Activated CD4-positive, alpha-beta T cell treated with anti-CD3 and anti-CD28 coated beads, Interleukin-2, amount 10 ng/mL, durations not matched to agents 24 days and 14 days (primary cell): Measurements from ENCODE around the gene MAP10. TPM values are rescaled to one million over a fixed set of nuclear protein-coding genes. Genes with fewer than 3 reads are reported as not detected.

Source experiments
- DNase-seq: peaks from one replicate; pipeline ENCODE4 v3.0.0; 2022
- H3K27ac Mint-ChIP-seq: one replicate; pipeline ENCODE4 v1.8.0; 2022; ENCODE audit warnings: mild to moderate bottlenecking, mixed read lengths
- H3K27me3 Mint-ChIP-seq: one replicate; pipeline ENCODE4 v1.8.0; 2022; ENCODE audit warnings: mixed read lengths
- H3K36me3 Mint-ChIP-seq: one replicate; pipeline ENCODE4 v1.8.0; 2022; ENCODE audit warnings: low read depth, mild to moderate bottlenecking, mixed read lengths
- H3K4me1 Mint-ChIP-seq: one replicate; pipeline ENCODE4 v1.8.0; 2021; ENCODE audit warnings: mixed read lengths
- H3K4me3 Mint-ChIP-seq: one replicate; pipeline ENCODE4 v1.8.0; 2022; ENCODE audit warnings: mild to moderate bottlenecking, moderate library complexity, mixed read lengths
- H3K9me3 Mint-ChIP-seq: one replicate; pipeline ENCODE4 v1.8.0; 2021; ENCODE audit warnings: mixed read lengths
- intact Hi-C: fragments of 100-400 bp; cut with micrococcal nuclease; formaldehyde crosslinking; loops from one replicate; pipeline ENCODE4 v1.15.1; 2023
- total RNA-seq: library from RNA; stranded (reverse); gene quantifications from 2 replicates; pipeline ENCODE4 v1.2.3, GENCODE V29; 2022

Gene MAP10
- total RNA-seq, 1 donor from 2014 or later, result 2.7 TPM

- Mint-ChIP-seq H3K9me3 (no peaks in the 10 kb centered on the region), H3K36me3 (no peaks in the 10 kb centered on the region), H3K27ac (no peak overlapping the region), H3K4me3 (no peak overlapping the region), H3K27me3 (peaks cover 21% of the 10 kb centered on the region), H3K4me1 (no peaks in the 10 kb centered on the region)
- intact Hi-C loops, result no loop called here
- DNase-seq, result no peak
Observed at GRCh38 chr1:232853994-232854797, 49.0 kb downstream of the MAP10 start.

GRCh38 chr1:232854798-232855159 is 49.6 kb downstream of the MAP10 start:
- Mint-ChIP-seq H3K27ac (no peak overlapping the region), H3K27me3 (peaks cover 25% of the 10 kb centered on the region), H3K4me3 (no peak overlapping the region), H3K36me3 (no peaks in the 10 kb centered on the region), H3K9me3 (no peaks in the 10 kb centered on the region), H3K4me1 (no peaks in the 10 kb centered on the region)
- intact Hi-C loops, result no loop called here
- no peak for DNase-seq

GRCh38 chr1:232856541-232856940 is 51.3 kb downstream of the MAP10 start:
- H3K27me3 Mint-ChIP-seq, result peaks cover 27% of the 10 kb centered on the region
- intact Hi-C loops, result no loop called here
- H3K9me3 Mint-ChIP-seq, result no peaks in the 10 kb centered on the region
- H3K27ac Mint-ChIP-seq, result no peak overlapping the region
- DNase-seq, result no peak
- H3K4me1 Mint-ChIP-seq, result no peaks in the 10 kb centered on the region
- no peaks in the 10 kb centered on the region for H3K36me3 Mint-ChIP-seq
- no peak overlapping the region for H3K4me3 Mint-ChIP-seq

Other genes with a start within 250 kb of the MAP10 start
- 3.1 and 4.1 TPM in 2 replicates for gene SIPA1L2, start 175.3 kb upstream of the MAP10 start, total RNA-seq
- 30.0 and 30.5 TPM in 2 replicates for gene NTPCR, start 145.2 kb downstream of the MAP10 start, total RNA-seq